IPS DF 4.7 (cell line): Measurements from ENCODE around the gene FRMD4B.

Source experiments
- DNase-seq: peaks from one replicate; pipeline ENCODE4 v3.0.0-alpha.2; 2013; ENCODE audit warnings: low spot score; ENCODE audit errors: extremely low read depth

The FRMD4B gene

GRCh38 chr3:69203631-69204314 lies 182.1 kb downstream of the FRMD4B start:
- DNase-seq: no peak

GRCh38 chr3:69201658-69202057 lies 184.2 kb downstream of the FRMD4B start:
- DNase-seq: no peak

GRCh38 chr3:69200384-69201068 lies 185.4 kb downstream of the FRMD4B start:
- no peak for DNase-seq

- no peak for DNase-seq
Observed at GRCh38 chr3:69199942-69200341, 185.9 kb downstream of the FRMD4B start.

DNA sequence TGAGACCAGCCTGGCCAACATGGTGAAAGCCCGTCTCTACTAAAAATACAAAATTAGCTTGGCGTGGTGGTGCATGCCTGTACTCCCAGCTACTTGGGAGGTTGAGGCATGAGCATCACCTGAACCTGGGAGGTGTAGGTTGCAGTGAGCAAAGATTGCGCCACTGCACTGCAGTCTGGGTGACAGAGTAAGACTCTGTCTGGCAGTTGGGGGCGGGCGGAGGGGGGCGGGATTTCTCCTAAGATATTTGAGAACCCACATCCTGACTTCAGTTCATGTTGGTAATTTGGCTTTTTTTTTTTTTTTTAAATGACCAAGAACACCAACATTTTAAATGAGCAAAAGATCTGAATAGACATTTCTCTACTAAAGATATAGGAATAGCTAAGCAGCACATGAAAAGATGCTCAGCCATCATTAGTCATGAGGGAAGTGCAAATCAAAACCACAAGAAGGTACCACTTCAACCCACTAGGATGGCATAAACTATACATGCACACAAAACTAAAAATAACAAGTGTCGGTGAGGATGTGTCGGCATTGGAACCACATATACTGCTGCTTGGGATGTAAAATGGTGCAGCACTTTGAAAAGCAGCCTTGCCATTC lies 187.9 kb downstream of the FRMD4B start:
- no peak for DNase-seq

DNA sequence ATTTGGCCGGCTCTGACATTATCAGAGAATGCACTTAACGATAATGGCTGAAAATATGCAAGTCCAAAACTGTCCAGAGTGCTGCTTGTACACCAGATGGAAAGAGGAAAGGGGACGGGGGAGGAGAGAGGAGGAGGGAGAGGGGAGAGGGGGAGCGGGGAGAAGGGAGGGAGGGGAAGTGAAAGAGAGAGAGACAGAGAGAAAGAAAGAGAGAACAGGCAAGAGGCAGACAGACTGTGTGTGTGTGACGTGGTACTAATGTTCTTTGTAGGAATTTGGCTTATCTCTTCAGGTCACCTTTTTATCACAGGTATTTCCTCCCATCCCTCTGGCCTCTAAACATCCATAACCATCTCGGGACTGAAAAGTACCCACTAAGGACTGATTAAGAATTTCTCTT lies 188.4 kb downstream of the FRMD4B start:
- no peak for DNase-seq

DNA sequence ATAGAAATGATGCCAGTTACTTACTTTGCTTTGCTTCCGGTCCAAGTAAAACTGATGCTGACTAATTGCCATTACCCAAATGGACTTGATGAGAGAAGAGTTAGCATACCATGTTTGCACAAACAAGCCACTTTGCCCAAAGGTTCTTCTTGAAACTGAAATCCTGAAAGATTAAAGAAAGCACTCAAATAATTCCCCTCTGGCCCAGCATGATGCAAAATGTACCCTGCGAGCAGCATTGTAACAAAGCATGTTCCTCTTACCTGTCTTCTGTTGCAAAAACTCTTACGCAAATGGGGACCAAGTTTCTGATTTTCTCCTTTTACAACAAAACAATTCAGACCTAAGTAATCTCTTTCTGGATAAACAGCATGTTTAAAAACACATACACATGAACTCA lies 189.0 kb downstream of the FRMD4B start:
- DNase-seq: no peak

DNA sequence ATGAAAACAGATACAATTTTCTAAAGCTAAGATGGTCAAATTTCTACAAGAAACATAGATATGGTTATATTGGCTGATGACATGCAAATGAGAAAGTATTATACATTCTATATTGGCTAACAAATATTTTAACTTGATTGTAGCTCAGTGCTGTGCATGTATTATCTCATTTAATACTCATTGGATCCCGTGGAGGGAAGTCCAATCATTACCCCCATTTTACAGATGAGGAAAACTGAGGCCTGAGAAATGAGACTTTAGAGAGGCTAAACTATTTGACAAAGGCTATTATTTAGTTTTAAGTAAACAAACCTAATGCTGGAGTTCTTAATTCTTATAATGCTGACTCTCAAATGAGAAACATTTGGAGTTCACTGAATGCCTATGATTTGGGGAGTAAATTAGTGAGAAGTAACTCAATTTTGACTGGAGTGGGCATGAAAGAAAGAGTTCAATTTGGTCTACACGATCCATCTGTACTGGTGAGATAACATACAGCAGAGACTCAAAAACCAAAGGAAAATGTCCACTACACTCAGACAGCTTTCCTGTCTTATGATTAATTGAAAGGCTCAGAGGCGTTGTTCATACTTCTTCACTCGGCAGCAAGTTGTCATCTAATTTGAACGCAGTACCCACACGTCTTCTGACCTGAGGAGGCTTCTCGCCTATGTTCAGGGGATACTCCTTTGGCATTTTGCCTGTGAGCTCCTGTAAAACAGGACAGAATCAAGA lies 191.3 kb downstream of the FRMD4B start:
- DNase-seq: no peak

- no peak for DNase-seq
Observed at GRCh38 chr3:69193749-69194148, 192.1 kb downstream of the FRMD4B start.

GRCh38 chr3:69191516-69191915 lies 194.4 kb downstream of the FRMD4B start:
- no peak for DNase-seq

- DNase-seq: no peak
Observed at GRCh38 chr3:69189487-69189886, 196.4 kb downstream of the FRMD4B start.

- DNase-seq: no peak
Observed at GRCh38 chr3:69186575-69187093, 199.3 kb downstream of the FRMD4B start.

GRCh38 chr3:69182588-69183316 lies 203.1 kb downstream of the FRMD4B start:
- DNase-seq: no peak

- no peak for DNase-seq
Observed at GRCh38 chr3:69181592-69182211, 204.2 kb downstream of the FRMD4B start.

DNA sequence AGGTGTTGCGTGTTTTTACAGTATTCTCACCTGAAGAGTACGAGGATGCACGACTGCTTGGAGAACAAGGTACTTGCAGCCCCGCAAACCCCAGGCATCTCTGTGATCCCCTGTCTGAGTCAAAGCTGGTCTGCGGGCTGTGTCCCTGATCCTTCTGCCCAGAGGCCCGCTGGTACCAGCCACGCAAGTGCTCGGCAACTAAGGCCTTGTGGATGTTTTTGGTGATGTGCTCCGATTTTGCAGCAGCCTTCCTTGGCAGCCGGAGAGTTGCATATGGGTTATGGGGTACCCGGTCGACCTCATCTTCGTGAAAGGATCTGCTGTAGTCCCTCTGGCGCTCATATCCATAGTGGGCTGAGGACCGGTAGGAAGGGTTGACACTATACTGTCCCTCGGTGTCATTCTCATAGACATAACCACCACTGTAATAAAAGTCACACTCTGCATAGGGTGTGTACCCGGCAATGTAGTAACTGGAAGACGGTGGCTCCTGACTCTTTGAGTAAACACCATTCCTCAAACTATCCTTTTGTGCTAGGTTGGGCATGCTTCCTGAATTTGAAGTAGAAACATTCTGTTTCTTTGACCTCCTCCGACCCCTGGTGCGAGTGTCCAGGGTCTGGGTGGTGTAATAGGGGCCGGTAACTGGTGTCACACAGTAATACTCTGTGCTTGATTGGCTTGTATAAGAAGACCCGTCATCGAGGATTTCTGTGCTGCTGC lies 204.9 kb downstream of the FRMD4B start:
- no peak for DNase-seq

- no peak for DNase-seq
Observed at GRCh38 chr3:69179740-69180372, 206.0 kb downstream of the FRMD4B start.

DNA sequence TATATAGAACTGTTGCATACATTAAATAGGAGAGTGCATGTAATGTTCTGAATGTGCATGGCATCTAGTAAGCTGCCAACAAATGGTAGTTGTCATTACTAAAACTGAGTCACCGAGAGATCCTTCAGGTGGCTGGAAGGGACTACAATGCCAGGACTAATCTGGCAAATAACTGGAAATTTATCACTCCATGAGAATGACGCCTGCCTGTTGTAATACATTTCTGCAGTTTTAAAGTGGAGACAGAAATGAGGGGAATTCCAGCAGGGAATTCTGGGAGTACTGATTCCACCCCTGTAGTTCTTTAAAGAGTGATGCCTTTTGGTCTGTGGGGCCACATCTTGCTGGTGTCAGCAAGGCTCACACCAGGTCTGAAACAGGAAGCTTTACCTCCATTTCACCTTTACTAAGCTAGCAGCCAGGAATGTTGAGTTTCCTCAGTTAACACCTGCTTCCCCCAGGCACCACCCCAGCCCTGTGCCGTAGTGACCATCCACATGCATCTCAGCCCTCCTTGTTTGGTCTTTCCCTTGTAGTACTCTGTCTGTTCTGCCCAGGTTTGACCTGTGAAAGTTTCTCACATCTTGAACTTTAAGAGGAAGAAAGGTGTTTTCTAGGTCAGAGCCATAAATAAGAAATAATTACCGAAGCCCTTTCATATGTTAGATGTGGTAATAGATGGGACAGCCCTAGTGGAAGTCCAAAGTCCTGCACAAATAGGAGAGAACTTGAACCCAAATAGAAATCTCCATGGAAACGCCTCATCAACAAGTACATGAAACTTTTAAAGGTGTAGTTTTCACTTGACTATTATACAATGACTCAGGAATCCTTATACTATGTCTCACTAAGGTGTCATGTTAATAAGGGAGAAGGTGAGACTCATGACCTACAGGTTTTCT lies 206.8 kb downstream of the FRMD4B start:
- DNase-seq: no peak

DNA sequence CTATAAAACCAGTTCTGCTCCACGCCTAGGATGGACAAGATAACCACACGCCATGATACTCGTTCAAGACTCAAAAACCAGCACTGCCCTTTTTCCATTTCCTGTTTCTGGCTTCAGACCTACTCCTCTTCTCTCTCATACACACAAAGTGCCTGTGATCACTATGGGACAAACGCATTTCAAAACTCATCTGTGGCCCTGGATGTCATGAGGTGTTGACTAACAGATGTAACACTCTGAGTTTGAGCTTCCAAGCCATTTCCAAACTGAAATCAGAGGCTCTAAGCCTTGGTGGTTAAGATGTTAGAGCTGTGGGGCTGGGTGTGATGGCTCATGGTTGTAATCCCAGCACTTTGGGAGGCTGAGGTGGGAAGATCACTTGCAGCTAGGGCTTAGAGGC lies 207.8 kb downstream of the FRMD4B start:
- no peak for DNase-seq
